PC-3 (cell line): ENCODE measurements around the gene TRAF5. TPM values are rescaled to one million over a fixed set of nuclear protein-coding genes. Genes with fewer than 3 reads are reported as not detected.
"Not testable (repeated sequence)": the region's sequence is repeated elsewhere in the genome, so short reads cannot be mapped to it uniquely, and the experiment has no call there.

Experiments
- ATAC-seq: fragments of 200-7000 bp; cut with Tn5 transposase; 2 replicates; pipeline ENCODE4 v1.9.1; 2020; ENCODE audit warnings: mild to moderate bottlenecking, moderate library complexity
- BruUV-seq: library from RNA; stranded (reverse); fragments of 400-500 nt; replicated peaks from 2 replicates; lab custom pipeline; 2021; lab: Mats Ljungman, UMichigan
- CTCF ChIA-PET: fragments of 300-600 bp; sonication (Branson Sonifier 250); formaldehyde crosslinking; loops from one replicate; lab custom pipeline; 2022; ENCODE audit warnings: antibody characterized with exemption; lab: Charles Lee
- POLR2A ChIA-PET: fragments of 300-600 bp; sonication (Branson Sonifier 250); formaldehyde crosslinking; loops from one replicate; lab custom pipeline; 2022; ENCODE audit warnings: antibody characterized with exemption; ENCODE audit not compliant: unreplicated experiment; lab: Charles Lee
- DNase-seq: peaks from one replicate; pipeline ENCODE4 v3.0.0-alpha.2; 2015
- H2AFZ ChIP-seq: fragments of 300-600 bp; sonication (generic); 2 replicates; pipeline ENCODE4 v1.6.0; 2016; ENCODE audit warnings: antibody characterized with exemption, low read length
- H3F3A ChIP-seq: fragments of 300-600 bp; sonication (generic); one replicate; pipeline ENCODE4 v1.6.0; 2017; ENCODE audit warnings: antibody characterized with exemption, low read length, control low read depth, mild to moderate bottlenecking; ENCODE audit not compliant: unreplicated experiment
- H3K27ac ChIP-seq: fragments of 300-600 bp; sonication (generic); 2 replicates; pipeline ENCODE4 v1.5.1; 2016; ENCODE audit warnings: mild to moderate bottlenecking, low read length
- H3K27me3 ChIP-seq: fragments of 300-600 bp; sonication (generic); 2 replicates; pipeline ENCODE4 v1.6.1; 2016; ENCODE audit warnings: low read length, mixed read lengths
- H3K36me3 ChIP-seq: fragments of 300-600 bp; sonication (generic); 2 replicates; pipeline ENCODE4 v1.6.1; 2016; ENCODE audit warnings: low read depth, mixed run types, low read length, mixed read lengths
- H3K4me1 ChIP-seq: fragments of 300-600 bp; sonication (generic); 2 replicates; pipeline ENCODE4 v1.5.1; 2016; ENCODE audit warnings: low read length; ENCODE audit not compliant: insufficient read depth
- H3K4me2 ChIP-seq: fragments of 300-600 bp; sonication (generic); 2 replicates; pipeline ENCODE4 v1.6.0; 2016; ENCODE audit warnings: low read length
- H3K4me3 ChIP-seq: fragments of 300-600 bp; sonication (generic); 2 replicates; pipeline ENCODE4 v1.5.1; 2016; ENCODE audit warnings: mild to moderate bottlenecking, low read length, mixed read lengths
- H3K79me2 ChIP-seq: fragments of 300-600 bp; sonication (generic); 2 replicates; pipeline ENCODE4 v1.6.1; 2017; ENCODE audit warnings: low read length, mixed read lengths
- H3K9ac ChIP-seq: fragments of 300-600 bp; sonication (generic); 2 replicates; pipeline ENCODE4 v1.6.0; 2016; ENCODE audit warnings: mild to moderate bottlenecking, low read length
- H3K9me2 ChIP-seq: fragments of 300-600 bp; sonication (generic); replicated peaks from 2 replicates; pipeline ENCODE4 v1.6.1; 2016; ENCODE audit warnings: mixed run types, low read length, mixed read lengths
- H3K9me3 ChIP-seq: fragments of 300-600 bp; sonication (generic); 2 replicates; pipeline ENCODE4 v1.6.1; 2016; ENCODE audit warnings: low read length, mixed read lengths
- H4K20me1 ChIP-seq: fragments of 300-600 bp; sonication (generic); 2 replicates; pipeline ENCODE4 v1.6.1; 2016; ENCODE audit warnings: low read length, mixed read lengths
- CTCF ChIP-seq: fragments of 300-600 bp; sonication (generic); conservative IDR thresholded peaks from 2 replicates; pipeline ENCODE4 v1.5.1; 2017; ENCODE audit warnings: antibody characterized with exemption, low read depth, mild to moderate bottlenecking, low read length
- EZH2 ChIP-seq: fragments of 300-600 bp; sonication (generic); IDR thresholded peaks from one replicate; pipeline ENCODE4 v1.6.1; 2017; ENCODE audit warnings: antibody characterized with exemption, mild to moderate bottlenecking, low read length; ENCODE audit not compliant: unreplicated experiment
- EZH2phosphoT487 ChIP-seq: fragments of 300-600 bp; sonication (generic); IDR thresholded peaks from 2 replicates; pipeline ENCODE4 v1.6.1; 2018; ENCODE audit warnings: mild to moderate bottlenecking, antibody characterized with exemption, low read length, borderline replicate concordance
- intact Hi-C: fragments of 100-400 bp; cut with micrococcal nuclease; formaldehyde crosslinking; loops from 2 replicates; pipeline ENCODE4 v1.9.0; 2023
- total RNA-seq: library from RNA; depleted of rRNA; stranded (reverse); fragments of >200 nt; gene quantifications from 2 replicates; pipeline ENCODE4 v1.2.3, GENCODE V29; 2014

The TRAF5 gene
- total RNA-seq, 1 experiment from 2014 or later, result 12.2 TPM

- Histone ChIP-seq H3K9me2 (no peaks in the 10 kb centered on the region), H3K79me2 (no peaks in the 10 kb centered on the region), H3K27me3 (no peaks in the 10 kb centered on the region), H3K27ac (no peak overlapping the region), H3K36me3 (peaks cover 3% of the 10 kb centered on the region; the same call in 1 of the 2 replicates), H3K9ac (no peak overlapping the region), H3K9me3 (no peaks in the 10 kb centered on the region), H3K4me2 (no peak overlapping the region), H4K20me1 (no peaks in the 10 kb centered on the region), H3K4me3 (no peak overlapping the region), H2AFZ (no peak overlapping the region), H3F3A (no peaks in the 10 kb centered on the region), H3K4me1 (no peaks in the 10 kb centered on the region)
- TF ChIP-seq CTCF, result no peak
- TF ChIP-seq EZH2phosphoT487, result no peak
- no peak for TF ChIP-seq EZH2
- no peak for ATAC-seq
- ChIA-PET CTCF (no interaction called here), POLR2A (no interaction called here)
- BruUV-seq, result no TSS peak
- DNase-seq, result no peak
- intact Hi-C loops, result no loop called here
Measured at GRCh38 chr1:211393203-211393602, 66.6 kb downstream of the TRAF5 start.

- BruUV-seq, intact Hi-C loops, H3K79me2 ChIP-seq, H3K4me1 ChIP-seq, H3K36me3 ChIP-seq, H4K20me1 ChIP-seq, H3K9me3 ChIP-seq, H3K27me3 ChIP-seq, H3K4me3 ChIP-seq, H3K27ac ChIP-seq, H3K9me2 ChIP-seq, H3K9ac ChIP-seq, H3K4me2 ChIP-seq, ATAC-seq, CTCF ChIA-PET, H2AFZ ChIP-seq, DNase-seq, POLR2A ChIA-PET, H3F3A ChIP-seq: not testable (repeated sequence)
Measured at GRCh38 chr1:211398266-211398930, 71.8 kb downstream of the TRAF5 start.

GRCh38 chr1:211399851-211400393 lies 73.3 kb downstream of the TRAF5 start:
- H3K9ac ChIP-seq, H3K27ac ChIP-seq, CTCF ChIA-PET, intact Hi-C loops, DNase-seq, H3K4me3 ChIP-seq, H3K9me2 ChIP-seq, H3K9me3 ChIP-seq, H2AFZ ChIP-seq, H3K27me3 ChIP-seq, POLR2A ChIA-PET, H4K20me1 ChIP-seq, BruUV-seq, H3K36me3 ChIP-seq, H3K79me2 ChIP-seq, ATAC-seq, H3K4me2 ChIP-seq, H3F3A ChIP-seq, H3K4me1 ChIP-seq: not testable (repeated sequence)

- H3K79me2 ChIP-seq, intact Hi-C loops, ATAC-seq, H4K20me1 ChIP-seq, H3K27me3 ChIP-seq, H3K9ac ChIP-seq, H3K36me3 ChIP-seq, H3K9me2 ChIP-seq, H2AFZ ChIP-seq, CTCF ChIA-PET, H3F3A ChIP-seq, H3K4me2 ChIP-seq, H3K27ac ChIP-seq, H3K4me1 ChIP-seq, H3K4me3 ChIP-seq, BruUV-seq, H3K9me3 ChIP-seq, DNase-seq: not testable (repeated sequence)
- POLR2A ChIA-PET, result interaction anchor here (0.6 kb wide), 1 partner anchor 147 kb away, joined by 3 read pairs; no protein-coding TSS in a partner anchor
Measured at GRCh38 chr1:211401751-211402150, 75.1 kb downstream of the TRAF5 start.

GRCh38 chr1:211406086-211406485 lies 79.5 kb downstream of the TRAF5 start:
- ATAC-seq, intact Hi-C loops, H3K9me2 ChIP-seq, H3K4me3 ChIP-seq, H3K9me3 ChIP-seq, H3K27me3 ChIP-seq, H3K79me2 ChIP-seq, H3F3A ChIP-seq, H3K9ac ChIP-seq, H3K4me1 ChIP-seq, H2AFZ ChIP-seq, H3K27ac ChIP-seq, CTCF ChIA-PET, BruUV-seq, H3K4me2 ChIP-seq, DNase-seq, H3K36me3 ChIP-seq, POLR2A ChIA-PET, H4K20me1 ChIP-seq: not testable (repeated sequence)

GRCh38 chr1:211407749-211408148 lies 81.1 kb downstream of the TRAF5 start:
- POLR2A ChIA-PET, H3K79me2 ChIP-seq, H3F3A ChIP-seq, H2AFZ ChIP-seq, H3K27ac ChIP-seq, H3K4me2 ChIP-seq, H3K4me1 ChIP-seq, H3K36me3 ChIP-seq, CTCF ChIA-PET, DNase-seq, ATAC-seq, H3K9me2 ChIP-seq, intact Hi-C loops, BruUV-seq, H3K4me3 ChIP-seq, H3K27me3 ChIP-seq, H4K20me1 ChIP-seq, H3K9me3 ChIP-seq, H3K9ac ChIP-seq: not testable (repeated sequence)
